HepG2 (cell line): ENCODE measurements around the gene RIPK3. TPM values are rescaled to one million over a fixed set of nuclear protein-coding genes. Genes with fewer than 3 reads are reported as not detected.

Source experiments
- ARNT2 ChIP-seq: sonication (generic); formaldehyde crosslinking; IDR thresholded peaks from 2 replicates; pipeline ENCODE4 v1.8.0; 2022; ENCODE audit warnings: mild to moderate bottlenecking, low read depth, missing genetic modification reagents, moderate library complexity
- BORCS8-MEF2B ChIP-seq: sonication (generic); formaldehyde crosslinking; IDR thresholded peaks from 2 replicates; pipeline ENCODE4 v1.8.0; 2022; ENCODE audit warnings: mild to moderate bottlenecking, missing genetic modification reagents
- CHCHD3 ChIP-seq: sonication (generic); formaldehyde crosslinking; IDR thresholded peaks from 2 replicates; pipeline ENCODE4 v1.8.0; 2022; ENCODE audit warnings: mild to moderate bottlenecking, missing genetic modification reagents, moderate library complexity
- FOXP4 ChIP-seq: sonication (generic); formaldehyde crosslinking; IDR thresholded peaks from 2 replicates; pipeline ENCODE4 v1.4.0; 2020; ENCODE audit warnings: missing genetic modification reagents
- FUBP1 ChIP-seq: sonication (generic); formaldehyde crosslinking; IDR thresholded peaks from 2 replicates; pipeline ENCODE4 v1.5.1; 2020; ENCODE audit warnings: missing genetic modification reagents, mild to moderate bottlenecking, borderline replicate concordance
- GTF2F1 ChIP-seq: fragments of 150-350 bp; IDR thresholded peaks from 2 replicates; pipeline ENCODE4 v1.6.1; 2014; ENCODE audit warnings: low read length
- HDAC1 ChIP-seq: sonication (generic); formaldehyde crosslinking; IDR thresholded peaks from 2 replicates; pipeline ENCODE4 v1.5.1; 2020; ENCODE audit warnings: mild to moderate bottlenecking, missing genetic modification reagents
- HIVEP1 ChIP-seq: sonication (generic); formaldehyde crosslinking; IDR thresholded peaks from 2 replicates; pipeline ENCODE4 v1.4.0; 2020; ENCODE audit warnings: mild to moderate bottlenecking, missing genetic modification reagents
- KLF16 ChIP-seq, 2 experiments: sonication (generic) in 1 of 2; formaldehyde crosslinking in 1 of 2; IDR thresholded peaks; 2 replicates each; pipeline versions ENCODE4 v1.6.1 to v1.8.0; 2016 to 2023; ENCODE audit warnings: missing genetic modification reagents in 2 of 2, missing compliant biosample characterization in 1 of 2
- NR0B2 ChIP-seq: sonication (generic); formaldehyde crosslinking; IDR thresholded peaks from 2 replicates; pipeline ENCODE4 v1.4.0; 2020; ENCODE audit warnings: mild to moderate bottlenecking, missing genetic modification reagents
- NR2C2 ChIP-seq: sonication (generic); formaldehyde crosslinking; IDR thresholded peaks from 2 replicates; pipeline ENCODE4 v1.4.0; 2020; ENCODE audit warnings: missing genetic modification reagents, mild to moderate bottlenecking, moderate library complexity, borderline replicate concordance
- RAD21 ChIP-seq: fragments of 450-650 bp; formaldehyde crosslinking; IDR thresholded peaks from 2 replicates; pipeline ENCODE4 v1.5.0; 2020; ENCODE audit warnings: mild to moderate bottlenecking
- SOX13 ChIP-seq, 3 experiments: fragments of 450-650 bp in 1 of 3; sonication (generic) in 1 of 3; formaldehyde crosslinking in 1 of 3; IDR thresholded peaks in 2 of 3; conservative IDR thresholded peaks in 1 of 3; 2 replicates each; pipeline versions ENCODE4 v1.5.0 to v1.6.1; 2016 to 2020; ENCODE audit warnings: antibody characterized with exemption in 1 of 3, mild to moderate bottlenecking in 1 of 3, missing compliant biosample characterization in 1 of 3, missing genetic modification reagents in 1 of 3, moderate library complexity in 1 of 3
- SP5 ChIP-seq: IDR thresholded peaks from 2 replicates; pipeline ENCODE4 v1.6.1; 2016; ENCODE audit warnings: low read depth, borderline replicate concordance
- TBX2 ChIP-seq: sonication (generic); formaldehyde crosslinking; IDR thresholded peaks from 2 replicates; pipeline ENCODE4 v1.5.0; 2020; ENCODE audit warnings: missing genetic modification reagents, mild to moderate bottlenecking, borderline replicate concordance
- ZC3H4 ChIP-seq: sonication (generic); formaldehyde crosslinking; IDR thresholded peaks from 2 replicates; pipeline ENCODE4 v1.4.0; 2020; ENCODE audit warnings: missing genetic modification reagents, borderline replicate concordance
- ZNF17 ChIP-seq: sonication (generic); formaldehyde crosslinking; IDR thresholded peaks from 2 replicates; pipeline ENCODE4 v1.5.0; 2020; ENCODE audit warnings: mild to moderate bottlenecking, missing genetic modification reagents
- ZNF251 ChIP-seq: sonication (generic); formaldehyde crosslinking; IDR thresholded peaks from 2 replicates; pipeline ENCODE4 v1.9.0; 2021; ENCODE audit warnings: mild to moderate bottlenecking, missing genetic modification reagents
- ZNF333 ChIP-seq: sonication (generic); formaldehyde crosslinking; IDR thresholded peaks from 2 replicates; pipeline ENCODE4 v1.4.0; 2020; ENCODE audit warnings: mild to moderate bottlenecking, missing genetic modification reagents, borderline replicate concordance
- ZNF501 ChIP-seq: sonication (generic); formaldehyde crosslinking; IDR thresholded peaks from 2 replicates; pipeline ENCODE4 v1.5.1; 2020; ENCODE audit warnings: mild to moderate bottlenecking, moderate library complexity, missing genetic modification reagents
- ZNF580 ChIP-seq: IDR thresholded peaks from 2 replicates; pipeline ENCODE4 v1.6.1; 2016; ENCODE audit warnings: low read depth, borderline replicate concordance
- ZNF841 ChIP-seq: sonication (generic); formaldehyde crosslinking; IDR thresholded peaks from 2 replicates; pipeline ENCODE4 v1.8.1; 2023; ENCODE audit warnings: missing genetic modification reagents, borderline replicate concordance
- polyA plus RNA-seq, 8 experiments: library from polyadenylated mRNA; depleted of rRNA in 3 of 8; stranded (reverse) in 7 of 8; unstranded in 1 of 8; fragments of >200 nt; fragmentation: Illumina TruSeq in 4 of 8; extraction: Trizol in 4 of 8; gene quantifications; 2 replicates each; pipeline versions ENCODE4 v1.2.1 to v1.2.3, GENCODE V29; 2011 to 2016; ENCODE audit warnings: low read depth in 4 of 8, missing spikeins in 1 of 8, mixed read lengths in 1 of 8; ENCODE audit not compliant: insufficient read depth in 1 of 8
- total RNA-seq, 5 experiments: library from RNA; depleted of rRNA; stranded (reverse); fragments of >200 nt; fragmentation: Illumina TruSeq; extraction: Trizol; gene quantifications; 2 replicates each; pipeline ENCODE4 v1.2.3, GENCODE V29; 2016; ENCODE audit warnings: low read depth in 1 of 5

Gene RIPK3
- total and polyA plus RNA-seq, 2 of the 13 experiments (the other 11 are each of a cell fraction or from before 2014, with no cell fraction given) = not detected

- TF ChIP-seq NR0B2 (CRISPR knock-in tag) (0 out of 2 replicates have a peak, but pooled peaks have one; percentile 53), ZNF580 (CRISPR knock-in tag) (peak; percentile 94; the same call in 1 of the 2 replicates), RAD21 (peak; percentile 97), HDAC1 (CRISPR knock-in tag) (no peak; the same call in 1 of the 2 replicates), ARNT2 (CRISPR knock-in tag) (0 out of 2 replicates have a peak, but pooled peaks have one; percentile 29), ZNF501 (CRISPR knock-in tag) (peak; percentile 80), ZNF333 (CRISPR knock-in tag) (no peak), BORCS8-MEF2B (no peak), FUBP1 (CRISPR knock-in tag) (0 out of 2 replicates have a peak, but pooled peaks have one; percentile 84), ZNF17 (CRISPR knock-in tag) (no peak), GTF2F1 (no peak), SOX13 (IDR thresholded peaks at IDR 0.05) (no peak), SOX13 (CRISPR knock-in tag; conservative IDR thresholded peaks at IDR 0.05 in 1 of 2, IDR thresholded peaks at IDR 0.05 in 1 of 2) (peak in 1 of 2 experiments; percentile 43; a peak in 1 of 4 replicates), ZC3H4 (CRISPR knock-in tag) (0 out of 2 replicates have a peak, but pooled peaks have one; percentile 64), NR2C2 (CRISPR knock-in tag) (peak; percentile 30; the same call in 1 of the 2 replicates), TBX2 (no peak), FOXP4 (no peak), CHCHD3 (no peak), ZNF841 (CRISPR knock-in tag) (no peak), SP5 (CRISPR knock-in tag) (0 out of 2 replicates have a peak, but pooled peaks have one; percentile 9), KLF16 (CRISPR knock-in tag; IDR thresholded peaks at IDR 0.05) (no peak), ZNF251 (CRISPR knock-in tag) (no peak), HIVEP1 (0 out of 2 replicates have a peak, but pooled peaks have one; percentile 37)
Observed at GRCh38 chr14:24296341-24297157, 43.2 kb downstream of the RIPK3 start (continued).
